Activated effector memory CD4-positive, alpha-beta T cell treated with Interleukin-2 at 50 U/mL for 16 hours (primary cell): ENCODE data around the gene CYP2R1.

ENCODE experiments used
- DNase-seq: peaks from one replicate; pipeline ENCODE4 v3.0.0-alpha.2; 2020

The CYP2R1 gene

GRCh38 chr11:14892036-14892556 is at the start of gene CYP2R1:
Gene CYP2R1 (minus strand): TSS chr11:14892231. CDS start chr11:14892205, 26 bp downstream.
- DNase-seq = peak; percentile 87

GRCh38 chr11:14938936-14939335 is 46.9 kb upstream of the CYP2R1 start:
- no peak for DNase-seq

GRCh38 chr11:14934641-14935351 is 42.8 kb upstream of the CYP2R1 start:
- no peak for DNase-seq

- no peak for DNase-seq
Observed at GRCh38 chr11:14932447-14932846, 40.4 kb upstream of the CYP2R1 start.

GRCh38 chr11:14930369-14930768 is 38.3 kb upstream of the CYP2R1 start:
- no peak for DNase-seq

GRCh38 chr11:14927146-14927545 is 35.1 kb upstream of the CYP2R1 start:
- no peak for DNase-seq

- no peak for DNase-seq
Observed at GRCh38 chr11:14924318-14924717, 32.3 kb upstream of the CYP2R1 start.

GRCh38 chr11:14916403-14916802 is 24.4 kb upstream of the CYP2R1 start:
- no peak for DNase-seq

- no peak for DNase-seq
Observed at GRCh38 chr11:14914536-14914935, 22.5 kb upstream of the CYP2R1 start.

- no peak for DNase-seq
Observed at GRCh38 chr11:14908214-14908880, 16.3 kb upstream of the CYP2R1 start.

- peak; percentile 73 for DNase-seq
Observed at GRCh38 chr11:14907411-14908213, 15.6 kb upstream of the CYP2R1 start.

- no peak for DNase-seq
Observed at GRCh38 chr11:14906993-14907392, 15.0 kb upstream of the CYP2R1 start.

- DNase-seq = no peak
Observed at GRCh38 chr11:14906578-14906977, 14.5 kb upstream of the CYP2R1 start.

- peak; percentile 66 for DNase-seq
Observed at GRCh38 chr11:14905104-14906033, 13.3 kb upstream of the CYP2R1 start.

- peak; percentile 72 for DNase-seq
Observed at GRCh38 chr11:14904745-14905103, 12.7 kb upstream of the CYP2R1 start.

GRCh38 chr11:14902650-14903350 is 10.8 kb upstream of the CYP2R1 start:
- DNase-seq = no peak

GRCh38 chr11:14898906-14899305 is 6.9 kb upstream of the CYP2R1 start:
- no peak for DNase-seq

GRCh38 chr11:14898355-14898754 is 6.3 kb upstream of the CYP2R1 start:
- DNase-seq = no peak

GRCh38 chr11:14894657-14895598 is 2.9 kb upstream of the CYP2R1 start:
- DNase-seq = no peak

GRCh38 chr11:14892577-14892976 is 546 bp upstream of the CYP2R1 start:
- no peak for DNase-seq
